ENCODE data around the gene OXNAD1.

DNA sequence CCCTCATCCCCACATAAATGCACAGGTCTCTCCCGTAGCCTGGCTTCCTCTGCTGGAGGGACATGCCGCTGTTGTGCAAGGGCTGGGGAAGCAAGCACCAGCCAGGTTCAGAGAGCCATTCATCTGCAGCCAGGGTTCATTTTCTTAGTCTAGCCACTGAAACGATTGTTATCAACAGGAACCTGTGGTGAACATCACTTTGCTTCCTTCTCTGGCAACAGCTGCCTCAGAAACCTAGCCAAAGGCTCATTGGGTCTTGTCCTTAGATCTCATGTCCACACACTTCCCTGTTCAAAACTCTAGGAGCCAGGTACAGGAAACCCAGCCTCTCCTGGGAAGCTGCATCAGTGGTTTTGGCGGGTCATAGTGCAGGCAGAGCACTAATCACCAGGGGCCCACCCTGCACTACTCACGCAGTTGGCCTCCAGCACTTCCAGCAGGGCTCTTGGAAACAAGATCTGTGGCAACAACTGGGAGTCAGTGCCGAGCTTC is 47.0 kb downstream of the OXNAD1 start:
- TF ChIP-seq EZH2 (optimal IDR thresholded peaks at IDR 0.05; ENCODE audit: low read depth, low read length) (no peak), EZH2phosphoT487 (IDR thresholded peaks at IDR 0.05; ENCODE audit: low read length) (no peak)
- TF ChIP-seq, protein P1, sequence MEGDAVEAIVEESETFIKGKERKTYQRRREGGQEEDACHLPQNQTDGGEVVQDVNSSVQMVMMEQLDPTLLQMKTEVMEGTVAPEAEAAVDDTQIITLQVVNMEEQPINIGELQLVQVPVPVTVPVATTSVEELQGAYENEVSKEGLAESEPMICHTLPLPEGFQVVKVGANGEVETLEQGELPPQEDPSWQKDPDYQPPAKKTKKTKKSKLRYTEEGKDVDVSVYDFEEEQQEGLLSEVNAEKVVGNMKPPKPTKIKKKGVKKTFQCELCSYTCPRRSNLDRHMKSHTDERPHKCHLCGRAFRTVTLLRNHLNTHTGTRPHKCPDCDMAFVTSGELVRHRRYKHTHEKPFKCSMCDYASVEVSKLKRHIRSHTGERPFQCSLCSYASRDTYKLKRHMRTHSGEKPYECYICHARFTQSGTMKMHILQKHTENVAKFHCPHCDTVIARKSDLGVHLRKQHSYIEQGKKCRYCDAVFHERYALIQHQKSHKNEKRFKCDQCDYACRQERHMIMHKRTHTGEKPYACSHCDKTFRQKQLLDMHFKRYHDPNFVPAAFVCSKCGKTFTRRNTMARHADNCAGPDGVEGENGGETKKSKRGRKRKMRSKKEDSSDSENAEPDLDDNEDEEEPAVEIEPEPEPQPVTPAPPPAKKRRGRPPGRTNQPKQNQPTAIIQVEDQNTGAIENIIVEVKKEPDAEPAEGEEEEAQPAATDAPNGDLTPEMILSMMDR (IDR thresholded peaks at IDR 0.05; ENCODE audit: low read length), result no peak

Measured in MM.1S (cell line).